ENCODE measurements around the gene FBXL19.

DNA sequence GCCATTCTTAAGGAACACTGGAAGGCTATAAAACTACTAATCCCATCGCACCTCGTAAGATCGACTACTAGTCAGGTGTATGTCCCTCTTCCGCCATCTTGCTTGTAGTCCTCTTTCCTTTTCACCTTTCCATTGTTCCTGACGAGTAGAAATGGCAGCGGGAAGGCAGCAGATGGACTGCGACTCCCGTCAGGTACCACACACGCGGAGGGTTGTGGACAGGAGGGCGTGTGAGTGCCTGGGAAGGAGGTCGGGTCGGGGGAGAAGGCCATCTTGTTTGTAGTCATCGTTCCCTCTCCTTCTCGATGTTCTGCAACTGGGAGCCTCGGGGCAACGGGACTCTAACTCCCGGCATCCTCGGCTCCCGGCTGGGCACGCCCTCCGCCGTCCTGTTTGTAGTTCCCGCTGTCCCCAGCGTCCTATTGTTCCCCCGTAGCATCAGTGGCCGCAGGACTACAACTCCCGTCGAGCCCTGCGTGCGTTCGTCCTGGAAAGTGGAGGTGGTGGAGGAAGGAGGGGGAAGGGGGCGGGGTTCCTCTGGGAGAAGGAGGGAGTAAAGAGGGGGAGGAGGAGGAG, 324 bp upstream of the FBXL19 start:
- TF ChIP-seq, protein P1, sequence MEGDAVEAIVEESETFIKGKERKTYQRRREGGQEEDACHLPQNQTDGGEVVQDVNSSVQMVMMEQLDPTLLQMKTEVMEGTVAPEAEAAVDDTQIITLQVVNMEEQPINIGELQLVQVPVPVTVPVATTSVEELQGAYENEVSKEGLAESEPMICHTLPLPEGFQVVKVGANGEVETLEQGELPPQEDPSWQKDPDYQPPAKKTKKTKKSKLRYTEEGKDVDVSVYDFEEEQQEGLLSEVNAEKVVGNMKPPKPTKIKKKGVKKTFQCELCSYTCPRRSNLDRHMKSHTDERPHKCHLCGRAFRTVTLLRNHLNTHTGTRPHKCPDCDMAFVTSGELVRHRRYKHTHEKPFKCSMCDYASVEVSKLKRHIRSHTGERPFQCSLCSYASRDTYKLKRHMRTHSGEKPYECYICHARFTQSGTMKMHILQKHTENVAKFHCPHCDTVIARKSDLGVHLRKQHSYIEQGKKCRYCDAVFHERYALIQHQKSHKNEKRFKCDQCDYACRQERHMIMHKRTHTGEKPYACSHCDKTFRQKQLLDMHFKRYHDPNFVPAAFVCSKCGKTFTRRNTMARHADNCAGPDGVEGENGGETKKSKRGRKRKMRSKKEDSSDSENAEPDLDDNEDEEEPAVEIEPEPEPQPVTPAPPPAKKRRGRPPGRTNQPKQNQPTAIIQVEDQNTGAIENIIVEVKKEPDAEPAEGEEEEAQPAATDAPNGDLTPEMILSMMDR (optimal IDR thresholded peaks at IDR 0.05 in 1 of 3, IDR thresholded peaks at IDR 0.05 in 1 of 3, conservative IDR thresholded peaks at IDR 0.05 in 1 of 3; ENCODE audit: extremely low read depth in 1 of 3, insufficient read depth in 2 of 3, low read length in 3 of 3), result no peak
- TF ChIP-seq EZH2 (IDR thresholded peaks at IDR 0.05; ENCODE audit: low read length), result no peak
